Hypothalamus (tissue), 51 donors: ENCODE measurements around the gene DNAJB6.

ENCODE experiments used
- DNase-seq, 51 donors: peaks; one replicate each; lab custom pipeline; 2025; lab: John Stamatoyannopoulos, UW

Gene DNAJB6

GRCh38 chr7:157361537-157361936 lies 24.7 kb downstream of the DNAJB6 start:
- DNase-seq, result no peak

- no peak for DNase-seq
Measured at GRCh38 chr7:157362729-157363128, 25.9 kb downstream of the DNAJB6 start.

GRCh38 chr7:157366722-157367121 lies 29.9 kb downstream of the DNAJB6 start:
- DNase-seq, result no peak

GRCh38 chr7:157368955-157369354 lies 32.2 kb downstream of the DNAJB6 start:
- no peak for DNase-seq

GRCh38 chr7:157370742-157371141 lies 33.9 kb downstream of the DNAJB6 start:
- DNase-seq, result no peak

- DNase-seq, result no peak
Measured at GRCh38 chr7:157371296-157371695, 34.5 kb downstream of the DNAJB6 start.

- DNase-seq, result no peak
Measured at GRCh38 chr7:157372300-157373232, 35.8 kb downstream of the DNAJB6 start.

GRCh38 chr7:157373493-157373892 lies 36.7 kb downstream of the DNAJB6 start:
- DNase-seq, result no peak

- no peak for DNase-seq
Measured at GRCh38 chr7:157375410-157375809, 38.6 kb downstream of the DNAJB6 start.

GRCh38 chr7:157377436-157378124 lies 40.8 kb downstream of the DNAJB6 start:
- DNase-seq, result no peak

GRCh38 chr7:157378390-157378789 lies 41.6 kb downstream of the DNAJB6 start:
- no peak for DNase-seq

- DNase-seq, result no peak
Measured at GRCh38 chr7:157379493-157379892, 42.7 kb downstream of the DNAJB6 start.

- DNase-seq, result no peak
Measured at GRCh38 chr7:157380416-157380815, 43.6 kb downstream of the DNAJB6 start.

GRCh38 chr7:157383868-157384267 lies 47.1 kb downstream of the DNAJB6 start:
- DNase-seq, result no peak

- no peak for DNase-seq
Measured at GRCh38 chr7:157384301-157384700, 47.5 kb downstream of the DNAJB6 start.

GRCh38 chr7:157386979-157387800 lies 50.4 kb downstream of the DNAJB6 start:
- DNase-seq, result peak in 39 of 51 donors; percentile 4 to 79 (median 42)

GRCh38 chr7:157388301-157388700 lies 51.5 kb downstream of the DNAJB6 start:
- no peak for DNase-seq

- DNase-seq, result no peak
Measured at GRCh38 chr7:157389951-157390730, 53.3 kb downstream of the DNAJB6 start.

GRCh38 chr7:157391036-157391710 lies 54.4 kb downstream of the DNAJB6 start:
- no peak for DNase-seq
